SK-N-SH (cell line): ENCODE results near the gene MED31. TPM values are rescaled to one million over a fixed set of nuclear protein-coding genes. Genes with fewer than 3 reads are reported as not detected.

Source experiments
- CTCF ChIA-PET: fragments of 300-600, 350-600 bp; formaldehyde crosslinking; extraction: SDS; loops from one replicate; lab custom pipeline; 2021; lab: Yijun Ruan, JAX
- POLR2A ChIA-PET: fragments of 350-600 bp; sonication (Branson Sonifier 250); formaldehyde crosslinking; extraction: SDS; loops from one replicate; lab custom pipeline; 2020; ENCODE audit warnings: antibody characterized with exemption, inconsistent platforms; lab: Yijun Ruan, JAX
- DNase-seq: peaks from one replicate; pipeline ENCODE4 v3.0.0; 2012
- H2AFZ ChIP-seq: fragments of 200-600 bp; sonication (generic); 2 replicates; pipeline ENCODE4 v1.8.1; 2016; ENCODE audit warnings: antibody characterized with exemption, mild to moderate bottlenecking, low read depth
- H3F3A ChIP-seq: fragments of 200-600 bp; sonication (generic); replicated peaks from 2 replicates; pipeline ENCODE3; 2016; ENCODE audit warnings: antibody characterized with exemption, mild to moderate bottlenecking; ENCODE audit not compliant: insufficient read depth
- H3K27ac ChIP-seq, 2 experiments: fragments of 200-500 bp in 1 of 2; fragments of 200-600 bp in 1 of 2; sonication (Bioruptor generic) in 1 of 2; sonication (generic), shearing (Covaris generic) in 1 of 2; 2 replicates each; pipeline versions ENCODE4 v1.5.1 to v1.6.1; 2014 to 2016; ENCODE audit warnings: low read depth in 2 of 2, inconsistent platforms in 1 of 2, low read length in 1 of 2, mild to moderate bottlenecking in 1 of 2, mixed read lengths in 1 of 2
- H3K27me3 ChIP-seq: fragments of 200-600 bp; sonication (generic), shearing (Covaris generic); 2 replicates; pipeline ENCODE4 v1.6.1; 2016; ENCODE audit warnings: mixed run types; ENCODE audit not compliant: insufficient read depth
- H3K36me3 ChIP-seq, 2 experiments: fragments of 200-500 bp in 1 of 2; fragments of 200-600 bp in 1 of 2; sonication (Bioruptor generic) in 1 of 2; sonication (generic) in 1 of 2; replicated peaks in 1 of 2; 2 replicates each; pipeline versions ENCODE3 to v1.5.1; 2014 to 2016; ENCODE audit warnings: low read length in 1 of 2, mild to moderate bottlenecking in 1 of 2; ENCODE audit not compliant: insufficient read depth in 2 of 2, control insufficient read depth in 1 of 2
- H3K4me1 ChIP-seq, 2 experiments: fragments of 200-500 bp in 1 of 2; fragments of 200-600 bp in 1 of 2; sonication (Bioruptor generic) in 1 of 2; sonication (generic), shearing (Covaris generic) in 1 of 2; 2 replicates each; pipeline versions ENCODE4 v1.5.1 to v1.6.1; 2014 to 2016; ENCODE audit warnings: low read depth in 1 of 2, low read length in 1 of 2, mixed run types in 1 of 2; ENCODE audit not compliant: insufficient read depth in 2 of 2, control insufficient read depth in 1 of 2
- H3K4me2 ChIP-seq: fragments of 200-600 bp; sonication (generic), shearing (Covaris generic); 2 replicates; pipeline ENCODE4 v1.6.1; 2017; ENCODE audit warnings: mixed run types
- H3K4me3 ChIP-seq, 2 experiments: fragments of 200-500 bp in 1 of 2; fragments of 200-600 bp in 1 of 2; sonication (Bioruptor generic) in 1 of 2; sonication (generic), shearing (Covaris generic) in 1 of 2; 2 replicates each; pipeline versions ENCODE4 v1.5.1 to v1.8.1; 2014 to 2016; ENCODE audit warnings: low read depth in 2 of 2, inconsistent platforms in 1 of 2, low read length in 1 of 2, mild to moderate bottlenecking in 1 of 2, mixed read lengths in 1 of 2, moderate library complexity in 1 of 2
- H3K79me2 ChIP-seq: fragments of 200-600 bp; sonication (generic); 2 replicates; pipeline ENCODE4 v1.8.1; 2017; ENCODE audit warnings: mild to moderate bottlenecking; ENCODE audit not compliant: insufficient read depth
- H3K9ac ChIP-seq: fragments of 200-600 bp; sonication (generic); 2 replicates; pipeline ENCODE4 v1.6.1; 2017; ENCODE audit warnings: mixed run types
- H3K9me2 ChIP-seq: fragments of 200-600 bp; sonication (generic); 2 replicates; pipeline ENCODE4 v1.6.1; 2017; ENCODE audit warnings: mixed run types
- H3K9me3 ChIP-seq: fragments of 200-600 bp; sonication (generic); 2 replicates; pipeline ENCODE4 v1.6.1; 2017; ENCODE audit warnings: mixed run types, mild to moderate bottlenecking, moderate library complexity
- H4K20me1 ChIP-seq: fragments of 200-600 bp; sonication (generic); 2 replicates; pipeline ENCODE4 v1.6.1; 2017; ENCODE audit warnings: mild to moderate bottlenecking, mixed run types; ENCODE audit not compliant: insufficient read depth
- CTCF ChIP-seq: fragments of 200-600 bp; sonication (generic); IDR thresholded peaks from 2 replicates; pipeline ENCODE4 v1.6.1; 2017; ENCODE audit warnings: antibody characterized with exemption, mild to moderate bottlenecking, moderate library complexity
- ELF1 ChIP-seq: IDR thresholded peaks from 2 replicates; pipeline ENCODE4 v1.4.0; 2012
- EP300 ChIP-seq, 2 experiments: IDR thresholded peaks; 2 replicates each; pipeline versions ENCODE4 v1.4.0 to v1.6.1; 2012; ENCODE audit warnings: borderline replicate concordance in 1 of 2, low read depth in 1 of 2, low read length in 1 of 2
- EZH2phosphoT487 ChIP-seq: fragments of 200-600 bp; sonication (generic); IDR thresholded peaks from 2 replicates; pipeline ENCODE4 v1.6.1; 2017; ENCODE audit warnings: low read depth, mixed run types, mild to moderate bottlenecking, antibody characterized with exemption, moderate library complexity, borderline replicate concordance
- FOSL2 ChIP-seq: IDR thresholded peaks from 2 replicates; pipeline ENCODE4 v1.4.0; 2012; ENCODE audit warnings: low read depth, mild to moderate bottlenecking, moderate library complexity, borderline replicate concordance
- FOXJ3 ChIP-seq: sonication (generic); formaldehyde crosslinking; IDR thresholded peaks from 2 replicates; pipeline ENCODE4 v1.5.1; 2020; ENCODE audit warnings: mild to moderate bottlenecking, missing genetic modification reagents
- FOXM1 ChIP-seq: IDR thresholded peaks from 2 replicates; pipeline ENCODE4 v1.4.0; 2012; ENCODE audit warnings: low read depth, mild to moderate bottlenecking
- GABPA ChIP-seq: IDR thresholded peaks from 2 replicates; pipeline ENCODE4 v1.4.0; 2012; ENCODE audit warnings: low read depth, mild to moderate bottlenecking
- NRF1 ChIP-seq: IDR thresholded peaks from 2 replicates; pipeline ENCODE4 v1.6.1; 2012; ENCODE audit warnings: low read depth, mild to moderate bottlenecking, low read length
- POLR2AphosphoS5 ChIP-seq: IDR thresholded peaks from 2 replicates; pipeline ENCODE4 v1.6.1; 2012; ENCODE audit warnings: low read depth, low read length
- RFX5 ChIP-seq: IDR thresholded peaks from 2 replicates; pipeline ENCODE4 v1.6.1; 2012; ENCODE audit warnings: mild to moderate bottlenecking, improper control_type of control experiment, low read length
- TAF1 ChIP-seq: IDR thresholded peaks from 2 replicates; pipeline ENCODE4 v1.6.1; 2012; ENCODE audit warnings: low read depth, mild to moderate bottlenecking, low read length, moderate library complexity, borderline replicate concordance
- YY1 ChIP-seq: IDR thresholded peaks from 2 replicates; pipeline ENCODE4 v1.4.0; 2012; ENCODE audit warnings: low read depth, mild to moderate bottlenecking
- WGBS: methylation state at CpG from one replicate; pipeline ENCODE4 v1.1.6; 2017; ENCODE audit warnings: low lambda C conversion rate; 5-methylcytosine and 5-hydroxymethylcytosine counted together
- polyA plus RNA-seq, 3 experiments: library from polyadenylated mRNA; depleted of rRNA; stranded (reverse); fragments of >200 nt; gene quantifications; 2 replicates each; pipeline ENCODE4 v1.2.3, GENCODE V29; 2012
- TF ChIP-seq, protein P1 (sequence below): fragments of 150-350 bp; IDR thresholded peaks from 2 replicates; pipeline ENCODE4 v1.6.1; 2017; ENCODE audit warnings: antibody characterized with exemption, low read length, low read depth, borderline replicate concordance

Gene MED31
- polyA plus RNA-seq, 1 of the 3 experiments (the other 2 are of a cell fraction) = 15.1 TPM

DNA sequence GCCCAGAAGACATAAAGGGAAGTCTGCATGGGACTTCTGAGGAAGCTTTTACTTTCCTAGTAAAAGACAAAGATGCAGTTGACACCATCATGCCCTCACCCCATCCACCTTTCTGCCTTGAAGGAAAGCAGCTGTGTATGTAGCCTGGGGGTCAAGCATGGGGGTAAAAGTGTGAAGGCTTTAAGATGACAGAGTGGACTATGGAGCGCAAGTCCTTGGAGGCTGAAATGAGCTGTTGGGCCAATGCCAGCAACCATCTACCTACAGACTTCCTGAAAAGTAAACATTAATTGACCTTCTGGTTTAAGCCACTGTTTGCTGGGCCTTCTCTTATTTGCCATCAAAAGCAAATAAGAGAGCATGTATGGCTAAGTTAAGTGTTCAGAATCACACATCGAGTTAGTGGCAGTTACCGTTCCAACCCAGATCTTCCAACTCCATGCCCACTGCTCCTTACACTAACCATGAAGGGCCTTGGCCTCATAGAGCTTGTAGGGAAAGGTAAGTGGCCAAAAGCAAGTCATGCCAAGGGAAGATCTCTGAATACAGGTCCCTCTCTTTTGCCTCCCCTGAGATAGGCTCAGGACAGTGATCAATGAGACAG lies 31.8 kb upstream of the MED31 start (continued):
- TF ChIP-seq, protein P1, sequence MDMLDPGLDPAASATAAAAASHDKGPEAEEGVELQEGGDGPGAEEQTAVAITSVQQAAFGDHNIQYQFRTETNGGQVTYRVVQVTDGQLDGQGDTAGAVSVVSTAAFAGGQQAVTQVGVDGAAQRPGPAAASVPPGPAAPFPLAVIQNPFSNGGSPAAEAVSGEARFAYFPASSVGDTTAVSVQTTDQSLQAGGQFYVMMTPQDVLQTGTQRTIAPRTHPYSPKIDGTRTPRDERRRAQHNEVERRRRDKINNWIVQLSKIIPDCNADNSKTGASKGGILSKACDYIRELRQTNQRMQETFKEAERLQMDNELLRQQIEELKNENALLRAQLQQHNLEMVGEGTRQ = no peak
- no peak for TF ChIP-seq CTCF
- no peak for TF ChIP-seq EZH2phosphoT487
- TF ChIP-seq POLR2AphosphoS5 = no peak
- TF ChIP-seq YY1 = no peak
- TF ChIP-seq EP300 (IDR thresholded peaks at IDR 0.05; ENCODE audit: borderline replicate concordance in 1 of 2, low read depth in 1 of 2, low read length in 1 of 2) = no peak
- TF ChIP-seq FOXJ3 (CRISPR knock-in tag) = no peak
- no peak for TF ChIP-seq GABPA
- no peak for TF ChIP-seq ELF1

- Histone ChIP-seq H3K9me2 (no peaks in the 10 kb centered on the region), H3K9me3 (no peaks in the 10 kb centered on the region), H3K27me3 (peaks cover 85% of the 10 kb centered on the region), H3K4me2 (no peak overlapping the region)
- DNase-seq = no peak
- TF ChIP-seq FOXJ3 (CRISPR knock-in tag) = no peak
- no peak for TF ChIP-seq ELF1
- TF ChIP-seq FOSL2 = no peak
- no peak for TF ChIP-seq NRF1
- TF ChIP-seq RFX5 = no peak
- no peak for TF ChIP-seq TAF1
- TF ChIP-seq YY1 = no peak
- TF ChIP-seq EP300 (IDR thresholded peaks at IDR 0.05; ENCODE audit: borderline replicate concordance in 1 of 2, low read depth in 1 of 2, low read length in 1 of 2) = no peak
- TF ChIP-seq FOXM1 = no peak
- TF ChIP-seq, all 33 proteins: peak for 0
- H3K27ac ChIP-seq = no peak overlapping the region
- 0% methylated on average over 4 of the region's 4 CpGs for WGBS
- no peaks in the 10 kb centered on the region for H3K79me2 ChIP-seq
- no peak overlapping the region for H3K9ac ChIP-seq
- no peaks in the 10 kb centered on the region for H3F3A ChIP-seq
- no peak overlapping the region for H2AFZ ChIP-seq
- POLR2A ChIA-PET = no interaction called here
- no peaks in the 10 kb centered on the region for H3K4me1 ChIP-seq
- CTCF ChIA-PET = interaction anchor here (0.9 to 1.4 kb wide), 3 partner anchors 15 to 161 kb away, joined by 3 to 7 read pairs (median 3); no protein-coding TSS in a partner anchor
- H4K20me1 ChIP-seq = no peaks in the 10 kb centered on the region
- H3K4me3 ChIP-seq = no peak overlapping the region
- no peaks in the 10 kb centered on the region for H3K36me3 ChIP-seq
These were observed 30.9 kb upstream of the MED31 start for GRCh38 chr17:6682339-6682738.
